GM19455 (cell line): ENCODE measurements around the gene BRIP1.
"Not testable (repeated sequence)": the region's sequence is repeated elsewhere in the genome, so short reads cannot be mapped to it uniquely, and the experiment has no call there.

Experiments
- ATAC-seq: cut with Tn5 transposase; IDR thresholded peaks from one replicate; pipeline ENCODE4 v1.9.1; 2021; ENCODE audit not compliant: unreplicated experiment

BRIP1 gene

GRCh38 chr17:61862975-61863800 is at the start of gene BRIP1:
Gene BRIP1, minus strand, starts transcription at chr17:61863528. Its CDS starts 1,989 bp downstream, at chr17:61861539.
- peak; percentile 82 for ATAC-seq

- no peak for ATAC-seq
Measured at GRCh38 chr17:61908292-61909037, 45.1 kb upstream of the BRIP1 start.

- ATAC-seq = no peak
Measured at GRCh38 chr17:61907361-61907760, 44.0 kb upstream of the BRIP1 start.

- ATAC-seq = peak; percentile 71
Measured at GRCh38 chr17:61904094-61904710, 40.9 kb upstream of the BRIP1 start.

- ATAC-seq = no peak
Measured at GRCh38 chr17:61903251-61903650, 39.9 kb upstream of the BRIP1 start.

- no peak for ATAC-seq
Measured at GRCh38 chr17:61897548-61898180, 34.3 kb upstream of the BRIP1 start.

- no peak for ATAC-seq
Measured at GRCh38 chr17:61895391-61895790, 32.1 kb upstream of the BRIP1 start.

- not testable (repeated sequence) for ATAC-seq
Measured at GRCh38 chr17:61894310-61894709, 31.0 kb upstream of the BRIP1 start.

- not testable (repeated sequence) for ATAC-seq
Measured at GRCh38 chr17:61887733-61888132, 24.4 kb upstream of the BRIP1 start.

GRCh38 chr17:61885865-61886264 is 22.5 kb upstream of the BRIP1 start:
- ATAC-seq = not testable (repeated sequence)

- ATAC-seq = no peak
Measured at GRCh38 chr17:61884864-61885263, 21.5 kb upstream of the BRIP1 start.

- ATAC-seq = no peak
Measured at GRCh38 chr17:61880589-61881102, 17.3 kb upstream of the BRIP1 start.

- no peak for ATAC-seq
Measured at GRCh38 chr17:61878984-61879612, 15.8 kb upstream of the BRIP1 start.

GRCh38 chr17:61878520-61878919 is 15.2 kb upstream of the BRIP1 start:
- ATAC-seq = no peak

GRCh38 chr17:61877837-61878236 is 14.5 kb upstream of the BRIP1 start:
- ATAC-seq = no peak

- no peak for ATAC-seq
Measured at GRCh38 chr17:61875804-61876203, 12.5 kb upstream of the BRIP1 start.

GRCh38 chr17:61875285-61875684 is 12.0 kb upstream of the BRIP1 start:
- no peak for ATAC-seq

- ATAC-seq = no peak
Measured at GRCh38 chr17:61874075-61874474, 10.7 kb upstream of the BRIP1 start.

- no peak for ATAC-seq
Measured at GRCh38 chr17:61872099-61872498, 8.8 kb upstream of the BRIP1 start.

GRCh38 chr17:61869138-61869537 is 5.8 kb upstream of the BRIP1 start:
- ATAC-seq = no peak

- ATAC-seq = no peak
Measured at GRCh38 chr17:61868074-61868473, 4.7 kb upstream of the BRIP1 start.
